ENCODE results near the gene RMC1.
A peak's percentile ranks its signal among the peaks of the same experiment; 100 is the strongest.
"Not testable (repeated sequence)": the region's sequence is repeated elsewhere in the genome, so short reads cannot be mapped to it uniquely, and the experiment has no call there.

The RMC1 gene

GRCh38 chr18:23503038-23503962 lies at the start of gene RMC1:
Gene RMC1, plus strand, starts transcription at chr18:23503511. Its CDS starts 108 bp downstream, at chr18:23503619.
- peak; percentile 93 for DNase-seq (ENCODE audit: low spot score)

- peak; percentile 50 for DNase-seq (ENCODE audit: low spot score)
Observed at GRCh38 chr18:23453680-23454058, 49.6 kb upstream of the RMC1 start.

GRCh38 chr18:23456835-23457234 lies 46.5 kb upstream of the RMC1 start:
- no peak for DNase-seq (ENCODE audit: low spot score)

GRCh38 chr18:23458830-23459529 lies 44.3 kb upstream of the RMC1 start:
- DNase-seq (ENCODE audit: low spot score): peak; percentile 7

- DNase-seq (ENCODE audit: low spot score): no peak
Observed at GRCh38 chr18:23459530-23459921, 43.8 kb upstream of the RMC1 start.

- DNase-seq (ENCODE audit: low spot score): peak; percentile 34
Observed at GRCh38 chr18:23460285-23461273, 42.7 kb upstream of the RMC1 start.

- DNase-seq (ENCODE audit: low spot score): no peak
Observed at GRCh38 chr18:23462876-23463275, 40.4 kb upstream of the RMC1 start.

- DNase-seq (ENCODE audit: low spot score): no peak
Observed at GRCh38 chr18:23468753-23469459, 34.4 kb upstream of the RMC1 start.

GRCh38 chr18:23470620-23471387 lies 32.5 kb upstream of the RMC1 start:
- no peak for DNase-seq (ENCODE audit: low spot score)

GRCh38 chr18:23471486-23471885 lies 31.8 kb upstream of the RMC1 start:
- no peak for DNase-seq (ENCODE audit: low spot score)

- DNase-seq (ENCODE audit: low spot score): no peak
Observed at GRCh38 chr18:23479829-23480505, 23.3 kb upstream of the RMC1 start.

- DNase-seq (ENCODE audit: low spot score): no peak
Observed at GRCh38 chr18:23484561-23485182, 18.6 kb upstream of the RMC1 start.

- no peak for DNase-seq (ENCODE audit: low spot score)
Observed at GRCh38 chr18:23485386-23485785, 17.9 kb upstream of the RMC1 start.

- DNase-seq (ENCODE audit: low spot score): peak; percentile 9
Observed at GRCh38 chr18:23487738-23488570, 15.4 kb upstream of the RMC1 start.

- DNase-seq (ENCODE audit: low spot score): not testable (repeated sequence)
Observed at GRCh38 chr18:23489586-23489985, 13.7 kb upstream of the RMC1 start.

GRCh38 chr18:23493654-23494053 lies 9.7 kb upstream of the RMC1 start:
- DNase-seq (ENCODE audit: low spot score): no peak

GRCh38 chr18:23494992-23495391 lies 8.3 kb upstream of the RMC1 start:
- no peak for DNase-seq (ENCODE audit: low spot score)

GRCh38 chr18:23495723-23496440 lies 7.4 kb upstream of the RMC1 start:
- no peak for DNase-seq (ENCODE audit: low spot score)
